Measurements from ENCODE around the gene CENPX.

DNA sequence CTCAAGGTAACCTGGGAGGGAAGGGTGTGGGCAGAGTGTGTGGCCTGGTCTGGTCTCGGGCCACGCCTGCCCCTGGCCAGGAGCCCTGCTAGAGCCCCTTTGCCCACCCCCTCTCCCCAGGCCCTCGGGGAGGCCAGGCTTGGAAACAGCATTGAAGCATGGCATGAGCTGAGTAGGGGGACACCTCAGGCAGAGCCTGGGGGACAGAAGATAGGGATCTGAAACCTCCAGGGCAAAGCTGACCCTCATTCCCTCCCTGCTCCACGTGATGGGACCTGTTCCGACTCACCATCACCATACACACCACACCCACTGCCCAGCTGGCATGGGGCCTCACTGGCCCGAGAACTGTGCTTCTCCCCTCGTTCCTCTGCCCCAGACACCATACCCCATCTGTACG is 26.4 kb upstream of the CENPX start:
- TF ChIP-seq CTCF (IDR thresholded peaks at IDR 0.05) (no peak), ZFX (IDR thresholded peaks at IDR 0.05; ENCODE audit: borderline replicate concordance) (no peak)

All from 22Rv1 (cell line).